ENCODE data around the gene PIGU.

GRCh38 chr20:34579979-34580940 is 96.6 kb downstream of the PIGU start:
- TF ChIP-seq PREB (CRISPR knock-in tag; IDR thresholded peaks at IDR 0.05) (no peak), NFYB (CRISPR knock-in tag; IDR thresholded peaks at IDR 0.05) (no peak), FOXO1 (CRISPR knock-in tag; IDR thresholded peaks at IDR 0.05) (no peak), BHLHE40 (IDR thresholded peaks at IDR 0.05; ENCODE audit: low read length) (no peak)
- TF ChIP-seq, protein P1, sequence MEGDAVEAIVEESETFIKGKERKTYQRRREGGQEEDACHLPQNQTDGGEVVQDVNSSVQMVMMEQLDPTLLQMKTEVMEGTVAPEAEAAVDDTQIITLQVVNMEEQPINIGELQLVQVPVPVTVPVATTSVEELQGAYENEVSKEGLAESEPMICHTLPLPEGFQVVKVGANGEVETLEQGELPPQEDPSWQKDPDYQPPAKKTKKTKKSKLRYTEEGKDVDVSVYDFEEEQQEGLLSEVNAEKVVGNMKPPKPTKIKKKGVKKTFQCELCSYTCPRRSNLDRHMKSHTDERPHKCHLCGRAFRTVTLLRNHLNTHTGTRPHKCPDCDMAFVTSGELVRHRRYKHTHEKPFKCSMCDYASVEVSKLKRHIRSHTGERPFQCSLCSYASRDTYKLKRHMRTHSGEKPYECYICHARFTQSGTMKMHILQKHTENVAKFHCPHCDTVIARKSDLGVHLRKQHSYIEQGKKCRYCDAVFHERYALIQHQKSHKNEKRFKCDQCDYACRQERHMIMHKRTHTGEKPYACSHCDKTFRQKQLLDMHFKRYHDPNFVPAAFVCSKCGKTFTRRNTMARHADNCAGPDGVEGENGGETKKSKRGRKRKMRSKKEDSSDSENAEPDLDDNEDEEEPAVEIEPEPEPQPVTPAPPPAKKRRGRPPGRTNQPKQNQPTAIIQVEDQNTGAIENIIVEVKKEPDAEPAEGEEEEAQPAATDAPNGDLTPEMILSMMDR (CRISPR knock-in tag; IDR thresholded peaks at IDR 0.05): no peak
